Middle frontal gyrus (tissue), 1 donor: ENCODE measurements around the gene ITIH2.

Experiments used
- DNase-seq: peaks from one replicate; pipeline ENCODE4 v3.0.0-alpha.2; 2015; ENCODE audit warnings: low spot score; ENCODE audit errors: extremely low spot score

ITIH2 gene

GRCh38 chr10:7794251-7795026, 91.3 kb downstream of the ITIH2 start:
- DNase-seq, result no peak

GRCh38 chr10:7795605-7796004, 92.5 kb downstream of the ITIH2 start:
- DNase-seq, result no peak

- no peak for DNase-seq
Measured at GRCh38 chr10:7797582-7797981, 94.5 kb downstream of the ITIH2 start.
